Chondrocyte (in vitro differentiated cells): ENCODE data around the gene DACT3. TPM values are rescaled to one million over a fixed set of nuclear protein-coding genes. Genes with fewer than 3 reads are reported as not detected.

Experiments used
- DNase-seq: peaks from one replicate; pipeline ENCODE4 v3.0.0; 2021; ENCODE audit warnings: mixed read lengths, low spot score
- H3K27ac Mint-ChIP-seq: one replicate; pipeline ENCODE4 v1.8.0; 2021; ENCODE audit warnings: mild to moderate bottlenecking, moderate library complexity, mixed read lengths; ENCODE audit not compliant: unreplicated experiment
- H3K27me3 Mint-ChIP-seq: 2 replicates; pipeline ENCODE4 v1.8.0; 2021; ENCODE audit warnings: low read depth, mixed read lengths
- H3K36me3 Mint-ChIP-seq: 2 replicates; pipeline ENCODE4 v1.8.0; 2021; ENCODE audit warnings: low read depth, mixed read lengths
- H3K4me1 Mint-ChIP-seq: 2 replicates; pipeline ENCODE4 v1.8.0; 2021; ENCODE audit warnings: low read depth, mild to moderate bottlenecking, mixed read lengths
- H3K4me3 Mint-ChIP-seq: one replicate; pipeline ENCODE4 v1.8.0; 2021; ENCODE audit warnings: mild to moderate bottlenecking, moderate library complexity, mixed read lengths; ENCODE audit not compliant: unreplicated experiment
- H3K9me3 Mint-ChIP-seq: 2 replicates; pipeline ENCODE4 v1.8.0; 2021; ENCODE audit warnings: low read depth, mixed read lengths
- CTCF ChIP-seq: fragments of 200-600 bp; sonication (generic); IDR thresholded peaks from 2 replicates; pipeline ENCODE4 v1.5.0; 2021; ENCODE audit warnings: antibody characterized with exemption, mild to moderate bottlenecking, moderate library complexity
- total RNA-seq: library from RNA; stranded (reverse); gene quantifications from 3 replicates; pipeline ENCODE4 v1.2.1, GENCODE V29; 2021

DACT3 gene
- total RNA-seq, 1 donor from 2014 or later = 18.5 TPM

- no peak for TF ChIP-seq CTCF
- Mint-ChIP-seq H3K4me3 (no peak overlapping the region), H3K4me1 (no peaks in the 10 kb centered on the region), H3K27ac (no peak overlapping the region), H3K9me3 (no peaks in the 10 kb centered on the region), H3K27me3 (no peaks in the 10 kb centered on the region), H3K36me3 (peaks cover 24% of the 10 kb centered on the region)
- no peak for DNase-seq
These were observed 24.2 kb upstream of the DACT3 start for GRCh38 chr19:46685189-46685588.

- no peak overlapping the region for H3K4me3 Mint-ChIP-seq
- H3K36me3 Mint-ChIP-seq = peaks cover 37% of the 10 kb centered on the region
- DNase-seq = no peak
- H3K4me1 Mint-ChIP-seq = no peaks in the 10 kb centered on the region
- H3K27ac Mint-ChIP-seq = no peak overlapping the region
- H3K9me3 Mint-ChIP-seq = no peaks in the 10 kb centered on the region
- no peaks in the 10 kb centered on the region for H3K27me3 Mint-ChIP-seq
- TF ChIP-seq CTCF = no peak
These were observed 17.2 kb upstream of the DACT3 start for GRCh38 chr19:46678110-46678732.

- no peak overlapping the region for H3K4me3 Mint-ChIP-seq
- no peak for DNase-seq
- no peak for TF ChIP-seq CTCF
- no peaks in the 10 kb centered on the region for H3K9me3 Mint-ChIP-seq
- H3K27ac Mint-ChIP-seq = no peak overlapping the region
- peaks cover 5% of the 10 kb centered on the region for H3K4me1 Mint-ChIP-seq
- no peaks in the 10 kb centered on the region for H3K27me3 Mint-ChIP-seq
- H3K36me3 Mint-ChIP-seq = peaks cover 30% of the 10 kb centered on the region
These were observed 13.6 kb upstream of the DACT3 start for GRCh38 chr19:46674416-46675178.

- Mint-ChIP-seq H3K36me3 (peaks cover 13% of the 10 kb centered on the region), H3K4me1 (peaks cover 5% of the 10 kb centered on the region), H3K9me3 (no peaks in the 10 kb centered on the region), H3K27me3 (no peaks in the 10 kb centered on the region), H3K4me3 (no peak overlapping the region), H3K27ac (no peak overlapping the region)
- DNase-seq = no peak
- no peak for TF ChIP-seq CTCF
These were observed 9.8 kb upstream of the DACT3 start for GRCh38 chr19:46670813-46671212.

- no peak for DNase-seq
- Mint-ChIP-seq H3K27me3 (no peaks in the 10 kb centered on the region), H3K9me3 (no peaks in the 10 kb centered on the region), H3K4me1 (peaks cover 5% of the 10 kb centered on the region), H3K27ac (no peak overlapping the region), H3K4me3 (no peak overlapping the region), H3K36me3 (peaks cover 2% of the 10 kb centered on the region)
- no peak for TF ChIP-seq CTCF
These were observed 7.7 kb upstream of the DACT3 start for GRCh38 chr19:46668662-46669061.
